Right renal cortex interstitium (tissue), 3 donors: Measurements from ENCODE around the gene TYMS. TPM values are rescaled to one million over a fixed set of nuclear protein-coding genes. Genes with fewer than 3 reads are reported as not detected.

Source experiments
- DNase-seq, 3 donors: peaks; one replicate each; pipeline ENCODE4 v3.0.0-alpha.2; 2013; ENCODE audit warnings: low read depth in 3 of 3, low spot score in 2 of 3
- polyA plus RNA-seq, 3 donors: library from polyadenylated mRNA; unstranded; fragments of 120-200 nt; gene quantifications; one replicate each; pipeline ENCODE4 v1.2.1, GENCODE V29; 2013; ENCODE audit not compliant: insufficient read length in 3 of 3

The TYMS gene
- polyA plus RNA-seq = 100 to 1,000 TPM; 114 to 136 (median 119) TPM

GRCh38 chr18:657311-658000, at the start of gene TYMS:
TYMS (plus strand) TSS chr18:657653; CDS start chr18:657743, 90 bp downstream.
- peak in 2 of 3 donors; percentile 47 to 48 for DNase-seq

GRCh38 chr18:607930-608329, 49.5 kb upstream of the TYMS start:
- DNase-seq = no peak

GRCh38 chr18:610214-610928, 47.1 kb upstream of the TYMS start:
- DNase-seq = no peak

- DNase-seq = no peak
Observed at GRCh38 chr18:612156-612555, 45.3 kb upstream of the TYMS start.

GRCh38 chr18:614193-614592, 43.3 kb upstream of the TYMS start:
- DNase-seq = no peak

GRCh38 chr18:615092-615521, 42.3 kb upstream of the TYMS start:
- no peak for DNase-seq

- no peak for DNase-seq
Observed at GRCh38 chr18:615773-616172, 41.7 kb upstream of the TYMS start.

GRCh38 chr18:616380-616995, 41.0 kb upstream of the TYMS start:
- DNase-seq = no peak

GRCh38 chr18:617970-618504, 39.4 kb upstream of the TYMS start:
- DNase-seq = no peak

GRCh38 chr18:618618-619017, 38.8 kb upstream of the TYMS start:
- DNase-seq = no peak

GRCh38 chr18:621291-622043, 36.0 kb upstream of the TYMS start:
- no peak for DNase-seq

GRCh38 chr18:622289-622688, 35.2 kb upstream of the TYMS start:
- DNase-seq = no peak

- no peak for DNase-seq
Observed at GRCh38 chr18:623761-624620, 33.5 kb upstream of the TYMS start.

GRCh38 chr18:627231-627630, 30.2 kb upstream of the TYMS start:
- no peak for DNase-seq

GRCh38 chr18:629269-630150, 27.9 kb upstream of the TYMS start:
- no peak for DNase-seq

- no peak for DNase-seq
Observed at GRCh38 chr18:631560-631959, 25.9 kb upstream of the TYMS start.

- DNase-seq = no peak
Observed at GRCh38 chr18:634551-635045, 22.9 kb upstream of the TYMS start.

- no peak for DNase-seq
Observed at GRCh38 chr18:635171-635570, 22.3 kb upstream of the TYMS start.

- no peak for DNase-seq
Observed at GRCh38 chr18:641224-641623, 16.2 kb upstream of the TYMS start.
